Measurements from ENCODE around the gene THG1L. TPM values are rescaled to one million over a fixed set of nuclear protein-coding genes. Genes with fewer than 3 reads are reported as not detected.
A peak's percentile ranks its signal among the peaks of the same experiment; 100 is the strongest.

The THG1L gene
- polyA plus RNA-seq, 1 of the 3 experiments (the other 2 are of a cell fraction): 37.0 TPM

- H3K9ac ChIP-seq: no peak overlapping the region
- peaks cover 18% of the 10 kb centered on the region for H3F3A ChIP-seq (replicated peaks; ENCODE audit: insufficient read depth)
- no peaks in the 10 kb centered on the region for H3K9me2 ChIP-seq
- no peak overlapping the region for H3K4me3 ChIP-seq (ENCODE audit: low read depth in 2 of 2, low read length in 1 of 2)
- peaks cover 66% of the 10 kb centered on the region for H3K79me2 ChIP-seq (ENCODE audit: insufficient read depth)
- peak overlapping the region in 1 of 2 experiments; percentile 81; a peak in 2 of 4 replicates for H3K27ac ChIP-seq (ENCODE audit: low read depth in 2 of 2, low read length in 1 of 2)
- no peak for TF ChIP-seq NRF1 (IDR thresholded peaks at IDR 0.05; ENCODE audit: low read depth, low read length)
- TF ChIP-seq, protein P1, sequence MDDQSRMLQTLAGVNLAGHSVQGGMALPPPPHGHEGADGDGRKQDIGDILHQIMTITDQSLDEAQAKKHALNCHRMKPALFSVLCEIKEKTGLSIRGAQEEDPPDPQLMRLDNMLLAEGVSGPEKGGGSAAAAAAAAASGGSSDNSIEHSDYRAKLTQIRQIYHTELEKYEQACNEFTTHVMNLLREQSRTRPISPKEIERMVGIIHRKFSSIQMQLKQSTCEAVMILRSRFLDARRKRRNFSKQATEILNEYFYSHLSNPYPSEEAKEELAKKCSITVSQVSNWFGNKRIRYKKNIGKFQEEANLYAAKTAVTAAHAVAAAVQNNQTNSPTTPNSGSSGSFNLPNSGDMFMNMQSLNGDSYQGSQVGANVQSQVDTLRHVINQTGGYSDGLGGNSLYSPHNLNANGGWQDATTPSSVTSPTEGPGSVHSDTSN (IDR thresholded peaks at IDR 0.05): no peak
- no peaks in the 10 kb centered on the region for H3K27me3 ChIP-seq (ENCODE audit: insufficient read depth)
- H4K20me1 ChIP-seq (ENCODE audit: insufficient read depth): no peaks in the 10 kb centered on the region
- POLR2A ChIA-PET: no interaction called here
- H3K4me1 ChIP-seq (ENCODE audit: control insufficient read depth in 1 of 2, insufficient read depth in 2 of 2, low read depth in 1 of 2, low read length in 1 of 2): peaks cover 15 to 18% of the 10 kb centered on the region in 2 experiments; a peak in 3 of 4 replicates
- no peaks in the 10 kb centered on the region for H3K9me3 ChIP-seq
- WGBS (ENCODE audit: low lambda C conversion rate): 98% methylated on average over 8 of the region's 8 CpGs
- DNase-seq: no peak
- peak overlapping the region; percentile 15; the same call in 1 of the 2 replicates for H2AFZ ChIP-seq (ENCODE audit: low read depth)
- H3K36me3 ChIP-seq (replicated peaks in 1 of 2; ENCODE audit: control insufficient read depth in 1 of 2, insufficient read depth in 2 of 2, low read length in 1 of 2): peaks cover 4 to 10% of the 10 kb centered on the region in 2 experiments
- peak overlapping the region; percentile 58; the same call in 1 of the 2 replicates for H3K4me2 ChIP-seq
- CTCF ChIA-PET: interaction anchor here (0.9 to 3.2 kb wide), 4 partner anchors 10 to 271 kb away, joined by 3 to 23 read pairs (median 4); no protein-coding TSS in a partner anchor
Measured at GRCh38 chr5:157747766-157748700, 16.8 kb downstream of the THG1L start.

- Histone ChIP-seq H3K27ac (ENCODE audit: low read depth in 2 of 2, low read length in 1 of 2) (peak overlapping the region in 1 of 2 experiments; percentile 81; a peak in 2 of 4 replicates), H3K4me2 (peak overlapping the region; percentile 58; the same call in 1 of the 2 replicates), H3K9me3 (no peaks in the 10 kb centered on the region), H3K79me2 (ENCODE audit: insufficient read depth) (peaks cover 66% of the 10 kb centered on the region), H3K27me3 (ENCODE audit: insufficient read depth) (no peaks in the 10 kb centered on the region), H2AFZ (ENCODE audit: low read depth) (peak overlapping the region; percentile 15; the same call in 1 of the 2 replicates), H3K36me3 (replicated peaks in 1 of 2; ENCODE audit: control insufficient read depth in 1 of 2, insufficient read depth in 2 of 2, low read length in 1 of 2) (peaks cover 10 to 12% of the 10 kb centered on the region in 2 experiments), H3K4me3 (ENCODE audit: low read depth in 2 of 2, low read length in 1 of 2) (no peak overlapping the region), H4K20me1 (ENCODE audit: insufficient read depth) (no peaks in the 10 kb centered on the region), H3F3A (replicated peaks; ENCODE audit: insufficient read depth) (peaks cover 18% of the 10 kb centered on the region), H3K4me1 (ENCODE audit: control insufficient read depth in 1 of 2, insufficient read depth in 2 of 2, low read depth in 1 of 2, low read length in 1 of 2) (peaks cover 15% of the 10 kb centered on the region in 2 experiments; a peak in 3 of 4 replicates), H3K9me2 (no peaks in the 10 kb centered on the region), H3K9ac (peak overlapping the region; percentile 7; the same call in 1 of the 2 replicates)
- no peak for DNase-seq
- ChIA-PET CTCF (interaction anchor here (0.9 to 3.2 kb wide), 4 partner anchors 10 to 272 kb away, joined by 3 to 23 read pairs (median 4); no protein-coding TSS in a partner anchor), POLR2A (no interaction called here)
- 30% methylated on average over 4 of the region's 4 CpGs for WGBS (ENCODE audit: low lambda C conversion rate)
- TF ChIP-seq CHD2 (IDR thresholded peaks at IDR 0.05; ENCODE audit: low read length, partially characterized antibody) (no peak), USF1 (IDR thresholded peaks at IDR 0.05; ENCODE audit: borderline replicate concordance, low read depth) (no peak), TAF1 (IDR thresholded peaks at IDR 0.05; ENCODE audit: borderline replicate concordance, low read depth, low read length) (no peak), RAD21 (IDR thresholded peaks at IDR 0.05; ENCODE audit: low read length) (0 out of 2 replicates have a peak, but pooled peaks have one; percentile 11), RFX5 (IDR thresholded peaks at IDR 0.05; ENCODE audit: low read length) (no peak), MXI1 (IDR thresholded peaks at IDR 0.05; ENCODE audit: low read depth, low read length) (no peak), JUND (IDR thresholded peaks at IDR 0.05) (no peak)
- TF ChIP-seq, protein P2, sequence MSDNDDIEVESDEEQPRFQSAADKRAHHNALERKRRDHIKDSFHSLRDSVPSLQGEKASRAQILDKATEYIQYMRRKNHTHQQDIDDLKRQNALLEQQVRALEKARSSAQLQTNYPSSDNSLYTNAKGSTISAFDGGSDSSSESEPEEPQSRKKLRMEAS (IDR thresholded peaks at IDR 0.05; ENCODE audit: low read depth): no peak
- TF ChIP-seq, protein P3, sequence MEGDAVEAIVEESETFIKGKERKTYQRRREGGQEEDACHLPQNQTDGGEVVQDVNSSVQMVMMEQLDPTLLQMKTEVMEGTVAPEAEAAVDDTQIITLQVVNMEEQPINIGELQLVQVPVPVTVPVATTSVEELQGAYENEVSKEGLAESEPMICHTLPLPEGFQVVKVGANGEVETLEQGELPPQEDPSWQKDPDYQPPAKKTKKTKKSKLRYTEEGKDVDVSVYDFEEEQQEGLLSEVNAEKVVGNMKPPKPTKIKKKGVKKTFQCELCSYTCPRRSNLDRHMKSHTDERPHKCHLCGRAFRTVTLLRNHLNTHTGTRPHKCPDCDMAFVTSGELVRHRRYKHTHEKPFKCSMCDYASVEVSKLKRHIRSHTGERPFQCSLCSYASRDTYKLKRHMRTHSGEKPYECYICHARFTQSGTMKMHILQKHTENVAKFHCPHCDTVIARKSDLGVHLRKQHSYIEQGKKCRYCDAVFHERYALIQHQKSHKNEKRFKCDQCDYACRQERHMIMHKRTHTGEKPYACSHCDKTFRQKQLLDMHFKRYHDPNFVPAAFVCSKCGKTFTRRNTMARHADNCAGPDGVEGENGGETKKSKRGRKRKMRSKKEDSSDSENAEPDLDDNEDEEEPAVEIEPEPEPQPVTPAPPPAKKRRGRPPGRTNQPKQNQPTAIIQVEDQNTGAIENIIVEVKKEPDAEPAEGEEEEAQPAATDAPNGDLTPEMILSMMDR (IDR thresholded peaks at IDR 0.05): peak; percentile 42
- TF ChIP-seq, protein P4, sequence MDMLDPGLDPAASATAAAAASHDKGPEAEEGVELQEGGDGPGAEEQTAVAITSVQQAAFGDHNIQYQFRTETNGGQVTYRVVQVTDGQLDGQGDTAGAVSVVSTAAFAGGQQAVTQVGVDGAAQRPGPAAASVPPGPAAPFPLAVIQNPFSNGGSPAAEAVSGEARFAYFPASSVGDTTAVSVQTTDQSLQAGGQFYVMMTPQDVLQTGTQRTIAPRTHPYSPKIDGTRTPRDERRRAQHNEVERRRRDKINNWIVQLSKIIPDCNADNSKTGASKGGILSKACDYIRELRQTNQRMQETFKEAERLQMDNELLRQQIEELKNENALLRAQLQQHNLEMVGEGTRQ (IDR thresholded peaks at IDR 0.05; ENCODE audit: borderline replicate concordance, low read depth, low read length): no peak
Measured at GRCh38 chr5:157748760-157749461, 17.7 kb downstream of the THG1L start.

Data from SK-N-SH (cell line).